Measurements from ENCODE around the gene LSM7. TPM values are rescaled to one million over a fixed set of nuclear protein-coding genes. Genes with fewer than 3 reads are reported as not detected.

The LSM7 gene
- total RNA-seq, 4 donors from 2014 or later: 59.8 to 152 (median 109) TPM

- peaks cover 0 to 23% of the 10 kb centered on the region in 2 donors for H3K27me3 ChIP-seq
- H3K27ac ChIP-seq: peak overlapping the region in 1 of 4 donors; percentile 7
- H3K4me3 ChIP-seq: peak overlapping the region in 3 of 4 donors; percentile 16 to 39 (median 21)
- DNase-seq: no peak
- TF ChIP-seq CTCF (IDR thresholded peaks at IDR 0.05): no peak
- TF ChIP-seq POLR2A (IDR thresholded peaks at IDR 0.05): no peak
- H3K36me3 ChIP-seq: no peaks in the 10 kb centered on the region
- no peaks in the 10 kb centered on the region for H3K9me3 ChIP-seq
- peaks cover 0 to 16% (median 4%) of the 10 kb centered on the region in 4 donors for H3K4me1 ChIP-seq
Measured at GRCh38 chr19:2307518-2308012, 20.8 kb downstream of the LSM7 start.

- Histone ChIP-seq H3K36me3 (no peaks in the 10 kb centered on the region), H3K4me1 (peaks cover 0 to 22% (median 10%) of the 10 kb centered on the region in 4 donors), H3K9me3 (no peaks in the 10 kb centered on the region), H3K4me3 (no peak overlapping the region), H3K27ac (no peak overlapping the region), H3K27me3 (peaks cover 0 to 17% of the 10 kb centered on the region in 2 donors)
- TF ChIP-seq CTCF (IDR thresholded peaks at IDR 0.05) (no peak), POLR2A (IDR thresholded peaks at IDR 0.05) (no peak)
- no peak for DNase-seq
Measured at GRCh38 chr19:2306971-2307370, 21.4 kb downstream of the LSM7 start.

GRCh38 chr19:2306281-2306806 is 22.0 kb downstream of the LSM7 start:
- H3K4me1 ChIP-seq: peaks cover 0 to 22% (median 10%) of the 10 kb centered on the region in 4 donors
- H3K27me3 ChIP-seq: peaks cover 0 to 16% of the 10 kb centered on the region in 2 donors
- H3K36me3 ChIP-seq: no peaks in the 10 kb centered on the region
- DNase-seq: no peak
- no peak overlapping the region for H3K4me3 ChIP-seq
- H3K27ac ChIP-seq: no peak overlapping the region
- H3K9me3 ChIP-seq: no peaks in the 10 kb centered on the region
- TF ChIP-seq POLR2A (IDR thresholded peaks at IDR 0.05): no peak
- TF ChIP-seq CTCF (IDR thresholded peaks at IDR 0.05): no peak

GRCh38 chr19:2305452-2306280 is 22.7 kb downstream of the LSM7 start:
- peaks cover 0 to 26% (median 10%) of the 10 kb centered on the region in 4 donors for H3K4me1 ChIP-seq
- H3K27me3 ChIP-seq: peaks cover 0 to 16% of the 10 kb centered on the region in 2 donors
- no peak for TF ChIP-seq CTCF (IDR thresholded peaks at IDR 0.05)
- no peak for TF ChIP-seq POLR2A (IDR thresholded peaks at IDR 0.05)
- no peaks in the 10 kb centered on the region for H3K36me3 ChIP-seq
- H3K9me3 ChIP-seq: no peaks in the 10 kb centered on the region
- H3K27ac ChIP-seq: no peak overlapping the region
- H3K4me3 ChIP-seq: no peak overlapping the region
- no peak for DNase-seq

GRCh38 chr19:2303211-2303798 is 25.1 kb downstream of the LSM7 start:
- H3K4me1 ChIP-seq: peaks cover 0 to 24% (median 10%) of the 10 kb centered on the region in 4 donors
- no peaks in the 10 kb centered on the region for H3K9me3 ChIP-seq
- H3K36me3 ChIP-seq: no peaks in the 10 kb centered on the region
- TF ChIP-seq POLR2A (IDR thresholded peaks at IDR 0.05) (no peak), CTCF (IDR thresholded peaks at IDR 0.05) (no peak)
- H3K27me3 ChIP-seq: peaks cover 0 to 13% of the 10 kb centered on the region in 2 donors
- H3K27ac ChIP-seq: peak overlapping the region in 1 of 4 donors; percentile 73
- peak overlapping the region in 1 of 4 donors; percentile 32 for H3K4me3 ChIP-seq
- no peak for DNase-seq
